ACHN (cell line): ENCODE results near the gene RCAN1.

ENCODE experiments used
- DNase-seq: peaks from one replicate; pipeline ENCODE4 v3.0.0-alpha.2; 2015
- in situ Hi-C: cut with HindIII; loops from 2 replicates; pipeline ENCODE4 v1.10.0; 2017; ENCODE audit warnings: low sequenced_read_pairs, low pct_ligation_motif_present, low pct_unique_long_range_greater_than_20kb

The RCAN1 gene

GRCh38 chr21:34604556-34604955 is 10.4 kb downstream of the RCAN1 start:
- in situ Hi-C loops, result no loop called here

GRCh38 chr21:34603710-34604057 is 11.2 kb downstream of the RCAN1 start:
- no peak for DNase-seq
- in situ Hi-C loops, result no loop called here

More at GRCh38 chr21:34604556-34604955, 10.4 kb downstream of the RCAN1 start:
- no peak for DNase-seq

GRCh38 chr21:34603002-34603709 is 11.8 kb downstream of the RCAN1 start:
- peak; percentile 40 for DNase-seq
- in situ Hi-C loops, result no loop called here

DNA sequence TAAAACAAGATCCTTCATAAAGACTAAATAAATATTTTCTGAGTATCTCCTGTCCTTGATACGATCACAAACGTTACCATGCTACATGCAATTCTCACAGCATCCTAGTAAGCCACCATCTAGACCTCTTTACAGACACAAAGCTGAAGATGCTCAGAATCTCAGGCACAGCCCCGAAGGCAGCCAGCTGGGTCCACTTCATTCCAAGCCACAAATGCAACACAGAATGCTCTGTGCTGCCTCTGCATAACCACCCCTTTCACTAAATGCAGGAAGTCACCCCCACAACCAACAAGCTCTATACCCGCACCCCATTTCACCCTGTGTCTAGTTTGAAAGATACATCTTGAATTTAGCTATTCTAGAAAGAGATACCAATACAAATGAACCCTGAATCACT is 12.9 kb downstream of the RCAN1 start:
- DNase-seq, result no peak
- in situ Hi-C loops, result no loop called here

DNA sequence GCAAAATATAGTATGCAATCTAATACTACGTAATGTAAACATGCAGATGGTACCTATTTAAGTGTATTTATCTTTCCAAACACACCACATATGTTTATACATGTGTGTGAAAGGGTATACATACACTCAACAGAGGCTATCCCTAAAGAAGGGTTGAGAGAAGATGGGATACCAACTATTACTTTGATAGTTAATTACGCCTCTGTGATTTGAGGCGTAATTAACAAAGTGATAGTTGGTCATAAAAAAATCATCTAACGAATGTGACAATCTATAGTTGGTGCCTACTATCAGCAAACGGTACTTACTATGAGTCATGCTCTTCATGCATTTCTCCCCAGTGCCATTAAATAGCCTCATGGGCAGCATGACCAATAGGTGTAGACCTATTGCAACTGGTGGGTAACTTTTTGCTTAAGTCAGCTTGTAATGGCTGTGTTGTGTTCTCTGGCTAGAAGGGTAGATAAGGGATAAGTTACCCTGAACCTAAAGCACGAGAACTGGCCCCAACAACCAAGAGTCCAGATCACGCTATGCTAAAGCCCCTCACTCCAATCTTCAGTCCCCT is 15.3 kb downstream of the RCAN1 start:
- in situ Hi-C loops, result no loop called here

GRCh38 chr21:34598931-34599400 is 15.9 kb downstream of the RCAN1 start:
- in situ Hi-C loops, result no loop called here
- DNase-seq, result no peak

More for the DNA sequence above, 15.3 kb downstream of the RCAN1 start:
- no peak for DNase-seq

DNA sequence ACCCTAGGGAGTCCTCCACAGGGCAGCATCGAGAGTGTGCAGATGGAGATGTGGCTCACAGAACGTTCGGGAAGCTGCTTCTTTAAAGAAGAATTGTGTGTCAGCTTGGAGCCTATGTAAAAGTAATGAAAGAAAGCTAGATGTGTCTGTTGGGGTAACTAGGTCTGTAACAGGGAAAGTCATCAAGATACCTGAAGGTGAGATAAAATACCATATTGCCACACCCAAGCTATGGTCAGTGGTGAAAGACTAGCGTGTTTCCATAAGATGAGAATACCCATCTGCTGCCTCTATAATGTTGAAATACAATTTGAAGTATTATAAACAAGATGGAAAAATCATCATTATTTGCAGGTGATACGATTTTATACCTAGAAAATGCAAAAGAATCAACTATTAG is 17.5 kb downstream of the RCAN1 start:
- in situ Hi-C loops, result no loop called here
- no peak for DNase-seq

- no peak for DNase-seq
- in situ Hi-C loops, result no loop called here
These were observed 18.2 kb downstream of the RCAN1 start for GRCh38 chr21:34596561-34597271.

- no peak for DNase-seq
- in situ Hi-C loops, result no loop called here
These were observed 19.5 kb downstream of the RCAN1 start for GRCh38 chr21:34595457-34595856.

GRCh38 chr21:34594566-34595234 is 20.2 kb downstream of the RCAN1 start:
- no peak for DNase-seq
- in situ Hi-C loops, result no loop called here

DNA sequence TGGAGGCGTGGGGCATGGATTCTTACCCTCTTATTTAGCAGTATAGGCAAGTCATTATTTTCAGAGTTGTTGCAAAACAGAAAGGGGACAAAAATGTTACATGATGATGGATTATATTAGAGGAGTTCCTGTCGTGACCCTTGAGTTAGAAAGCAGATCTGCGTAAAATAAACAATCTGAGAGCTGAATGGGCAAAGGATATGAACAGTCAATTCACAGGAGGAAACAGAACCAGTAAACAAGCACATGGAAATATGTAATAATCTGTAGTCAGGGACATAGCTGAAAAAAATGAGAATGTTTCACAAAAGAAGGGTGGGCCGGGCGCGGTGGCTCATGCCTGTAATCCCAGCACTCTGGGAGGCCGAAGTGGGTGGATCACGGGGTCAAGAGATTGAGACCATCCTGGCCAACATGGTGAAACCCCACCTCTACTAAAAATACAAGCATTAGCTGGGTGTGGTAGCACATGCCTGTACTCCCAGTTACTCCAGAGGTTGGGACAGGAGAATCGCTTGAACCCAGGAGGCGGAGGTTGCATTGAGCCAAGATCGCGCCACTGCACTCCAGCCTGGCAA is 20.9 kb downstream of the RCAN1 start:
- in situ Hi-C loops, result no loop called here
- DNase-seq, result no peak

DNA sequence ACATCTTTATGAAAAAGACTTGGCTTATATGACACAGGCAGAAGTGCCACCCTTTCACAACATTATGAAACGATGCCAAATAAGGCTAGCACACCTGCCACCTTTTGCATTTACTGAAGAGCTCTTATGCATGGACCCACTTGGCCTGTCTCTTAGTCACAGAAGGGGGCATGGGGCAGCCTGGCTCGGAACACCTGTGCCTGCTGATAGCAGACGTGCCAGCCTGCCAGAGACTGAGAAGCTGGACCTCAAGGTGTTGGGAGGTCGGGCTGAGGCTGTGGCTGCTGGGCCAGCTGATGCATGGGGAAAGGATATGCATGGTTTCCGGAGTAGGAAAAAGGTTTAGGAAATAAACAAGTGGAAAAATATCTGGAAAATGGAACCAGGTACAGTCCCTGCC is 21.5 kb downstream of the RCAN1 start:
- in situ Hi-C loops, result no loop called here
- DNase-seq, result no peak

GRCh38 chr21:34592120-34592955 is 22.6 kb downstream of the RCAN1 start:
- no peak for DNase-seq
- in situ Hi-C loops, result no loop called here

GRCh38 chr21:34590520-34590919 is 24.4 kb downstream of the RCAN1 start:
- DNase-seq, result no peak
- in situ Hi-C loops, result no loop called here

DNA sequence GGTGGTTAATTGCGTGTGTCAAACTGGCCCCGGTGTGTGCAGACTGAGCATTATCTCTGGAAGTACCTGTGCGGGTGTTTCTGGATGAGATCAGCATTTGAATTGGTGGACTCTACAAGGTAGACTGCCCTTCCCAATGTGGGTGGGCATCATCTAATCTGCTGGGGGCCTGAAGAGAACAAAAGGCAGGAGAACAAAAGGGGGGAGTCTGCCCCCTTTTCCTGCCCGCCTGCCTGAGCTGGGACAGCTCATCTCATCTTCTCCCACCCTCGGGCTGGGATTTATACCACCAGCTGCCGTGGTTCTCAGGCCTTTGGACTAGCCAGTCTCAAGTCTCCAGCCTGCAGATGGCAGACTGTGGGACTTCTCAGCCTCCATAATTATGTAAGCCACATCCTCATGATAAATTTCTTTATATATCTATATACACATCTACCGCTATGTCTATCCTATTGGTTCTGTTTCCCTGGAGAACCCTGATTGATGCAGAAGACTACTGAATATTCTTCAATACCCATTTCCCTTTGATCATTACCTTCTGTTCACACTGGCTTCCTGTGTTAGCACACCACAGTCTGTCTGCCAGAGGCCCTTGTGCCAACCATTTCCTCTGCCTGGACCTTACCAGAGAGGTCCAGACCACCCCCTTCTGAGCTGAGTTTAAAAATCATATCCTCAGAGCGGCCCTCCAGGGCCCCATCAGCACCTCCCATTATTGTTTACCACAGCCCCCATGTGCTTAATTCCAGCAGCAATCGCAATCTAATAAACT is 25.2 kb downstream of the RCAN1 start:
- no peak for DNase-seq
- in situ Hi-C loops, result no loop called here

- DNase-seq, result no peak
- in situ Hi-C loops, result no loop called here
These were observed 30.9 kb downstream of the RCAN1 start for GRCh38 chr21:34583926-34584563.

GRCh38 chr21:34582506-34583150 is 32.3 kb downstream of the RCAN1 start:
- in situ Hi-C loops, result no loop called here

More at GRCh38 chr21:34582506-34583150, 32.3 kb downstream of the RCAN1 start:
- peak; percentile 38 for DNase-seq
